SK-N-MC (cell line): ENCODE results near the gene BMPR1B.

ENCODE experiments used
- EZH2 ChIP-seq: fragments of 200-600 bp; sonication (generic); IDR thresholded peaks from one replicate; pipeline ENCODE4 v1.6.1; 2017; ENCODE audit warnings: antibody characterized with exemption
- FOXP2 ChIP-seq: optimal IDR thresholded peaks from 2 replicates; pipeline ENCODE3; 2011; ENCODE audit warnings: mild to moderate bottlenecking, moderate library complexity; ENCODE audit not compliant: insufficient read depth; ENCODE audit errors: extremely low read length, control extremely low read depth
- POLR2AphosphoS5 ChIP-seq: IDR thresholded peaks from 2 replicates; pipeline ENCODE4 v1.6.1; 2012; ENCODE audit warnings: mild to moderate bottlenecking, low read depth, low read length, borderline replicate concordance

DNA sequence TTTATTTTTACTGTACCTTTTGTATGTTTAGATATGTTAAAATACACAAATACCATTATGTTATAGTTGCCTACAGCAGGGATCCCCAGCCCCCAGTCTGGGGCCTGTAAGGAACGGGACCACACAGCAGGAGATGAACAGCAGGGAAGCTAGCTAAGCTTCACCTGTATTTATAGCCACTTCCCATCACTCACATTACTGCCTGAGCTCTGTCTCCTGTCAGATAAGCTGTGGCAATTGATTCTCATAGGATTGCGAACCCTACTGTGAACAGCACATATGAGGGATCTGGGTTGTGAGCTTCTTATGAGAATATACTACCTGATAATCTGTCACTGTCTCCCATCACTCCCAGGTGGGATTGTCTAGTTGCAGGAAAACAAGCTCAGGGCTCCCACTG, 73.9 kb downstream of the BMPR1B start:
- TF ChIP-seq POLR2AphosphoS5: no peak
- TF ChIP-seq EZH2: no peak
- no peak for TF ChIP-seq FOXP2
